WTC11 (cell line): ENCODE results near the gene GPR62. TPM values are rescaled to one million over a fixed set of nuclear protein-coding genes. Genes with fewer than 3 reads are reported as not detected.

Experiments used
- ATAC-seq: fragments of 200-7000 bp; cut with Tn5 transposase; 2 replicates; pipeline ENCODE4 v1.10.0; 2021; ENCODE audit warnings: mild to moderate bottlenecking, moderate library complexity
- CTCF ChIA-PET: fragments of 300-600 bp; sonication (Branson Sonifier 250); formaldehyde crosslinking; loops from one replicate; lab custom pipeline; 2021; ENCODE audit warnings: antibody characterized with exemption; lab: Charles Lee
- POLR2A ChIA-PET: fragments of 350-600 bp; sonication (Branson Sonifier 250); formaldehyde crosslinking; loops from one replicate; lab custom pipeline; 2021; ENCODE audit warnings: antibody characterized with exemption; lab: Charles Lee
- DNase-seq: peaks from one replicate; pipeline ENCODE4 v3.0.0; 2021; ENCODE audit warnings: low spot score
- H3K27ac Mint-ChIP-seq: 2 replicates; pipeline ENCODE4 v1.8.0; 2021; ENCODE audit warnings: mixed read lengths
- H3K27me3 Mint-ChIP-seq: 2 replicates; pipeline ENCODE4 v1.8.0; 2021; ENCODE audit warnings: low read depth, mild to moderate bottlenecking, moderate library complexity, mixed read lengths
- H3K36me3 Mint-ChIP-seq: 2 replicates; pipeline ENCODE4 v1.8.0; 2021; ENCODE audit warnings: mixed read lengths
- H3K4me1 Mint-ChIP-seq: 2 replicates; pipeline ENCODE4 v1.8.0; 2022; ENCODE audit warnings: mixed read lengths
- H3K4me3 Mint-ChIP-seq: 2 replicates; pipeline ENCODE4 v1.8.0; 2021; ENCODE audit warnings: mild to moderate bottlenecking, moderate library complexity, mixed read lengths
- H3K9me3 Mint-ChIP-seq: 2 replicates; pipeline ENCODE4 v1.8.0; 2021; ENCODE audit warnings: mixed read lengths
- CBFB ChIP-seq: sonication (generic); formaldehyde crosslinking; IDR thresholded peaks from 2 replicates; pipeline ENCODE4 v1.8.1; 2022; ENCODE audit warnings: mild to moderate bottlenecking, low read depth, missing genetic modification reagents
- FOXJ3 ChIP-seq: sonication (generic); formaldehyde crosslinking; IDR thresholded peaks from 2 replicates; pipeline ENCODE4 v1.9.0; 2021; ENCODE audit warnings: missing genetic modification reagents, mild to moderate bottlenecking, borderline replicate concordance
- GABPB1 ChIP-seq: sonication (generic); formaldehyde crosslinking; IDR thresholded peaks from 2 replicates; pipeline ENCODE4 v1.8.1; 2023; ENCODE audit warnings: mild to moderate bottlenecking, missing genetic modification reagents
- GTF2I ChIP-seq: fragments of 250-450 bp; sonication (Bioruptor Pico); conservative IDR thresholded peaks from 2 replicates; pipeline ENCODE4 v1.4.0; 2021; ENCODE audit warnings: mild to moderate bottlenecking
- HMGXB4 ChIP-seq: sonication (generic); formaldehyde crosslinking; IDR thresholded peaks from 2 replicates; pipeline ENCODE4 v1.8.1; 2023; ENCODE audit warnings: mild to moderate bottlenecking, moderate library complexity, missing genetic modification reagents
- MAX ChIP-seq: sonication (generic); formaldehyde crosslinking; IDR thresholded peaks from 2 replicates; pipeline ENCODE4 v1.8.0; 2022; ENCODE audit warnings: mild to moderate bottlenecking, missing genetic modification reagents
- MLX ChIP-seq: sonication (generic); formaldehyde crosslinking; IDR thresholded peaks from 2 replicates; pipeline ENCODE4 v1.8.1; 2023; ENCODE audit warnings: mild to moderate bottlenecking, missing genetic modification reagents, moderate library complexity
- RORB ChIP-seq: fragments of 250-450 bp; sonication (Bioruptor Pico); IDR thresholded peaks from 2 replicates; pipeline ENCODE4 v1.9.0; 2021; ENCODE audit warnings: mild to moderate bottlenecking
- TCF7 ChIP-seq: sonication (generic); formaldehyde crosslinking; IDR thresholded peaks from 2 replicates; pipeline ENCODE4 v1.8.0; 2022; ENCODE audit warnings: mild to moderate bottlenecking, low read depth, missing genetic modification reagents, moderate library complexity
- TEAD1 ChIP-seq: sonication (generic); formaldehyde crosslinking; IDR thresholded peaks from 2 replicates; pipeline ENCODE4 v1.8.0; 2022; ENCODE audit warnings: mild to moderate bottlenecking, missing genetic modification reagents
- USF1 ChIP-seq: sonication (generic); formaldehyde crosslinking; IDR thresholded peaks from 2 replicates; pipeline ENCODE4 v1.8.0; 2022; ENCODE audit warnings: mild to moderate bottlenecking, missing genetic modification reagents
- ZBTB43 ChIP-seq: sonication (generic); formaldehyde crosslinking; IDR thresholded peaks from 2 replicates; pipeline ENCODE4 v1.8.1; 2023; ENCODE audit warnings: mild to moderate bottlenecking, missing genetic modification reagents
- ZMAT4 ChIP-seq: fragments of 250-450 bp; sonication (Bioruptor Pico); IDR thresholded peaks from 2 replicates; pipeline ENCODE4 v1.9.0; 2021; ENCODE audit warnings: mild to moderate bottlenecking
- ZNF232 ChIP-seq: sonication (generic); formaldehyde crosslinking; IDR thresholded peaks from 2 replicates; pipeline ENCODE4 v1.8.0; 2022; ENCODE audit warnings: mild to moderate bottlenecking, missing genetic modification reagents
- ZNF281 ChIP-seq: sonication (generic); formaldehyde crosslinking; IDR thresholded peaks from 2 replicates; pipeline ENCODE4 v1.8.0; 2023; ENCODE audit warnings: mild to moderate bottlenecking, missing genetic modification reagents
- ZNF425 ChIP-seq: fragments of 250-450 bp; sonication (Bioruptor Pico); conservative IDR thresholded peaks from 2 replicates; pipeline ENCODE4 v1.9.0; 2021; ENCODE audit warnings: mild to moderate bottlenecking
- total RNA-seq: library from RNA; stranded (reverse); gene quantifications from 3 replicates; pipeline ENCODE4 v1.2.3, GENCODE V29; 2021

GPR62 gene
- total RNA-seq, 1 experiment from 2014 or later: 0.24 TPM

GRCh38 chr3:52006820-52007133, 51.6 kb downstream of the GPR62 start:
- H3K27me3 Mint-ChIP-seq: no peaks in the 10 kb centered on the region; the same call in 1 of the 2 replicates
- TF ChIP-seq HMGXB4 (CRISPR knock-in tag) (no peak), ZNF281 (no peak), FOXJ3 (CRISPR knock-in tag) (no peak), MAX (CRISPR knock-in tag) (no peak), RORB (CRISPR knock-in tag) (no peak), GABPB1 (CRISPR knock-in tag) (no peak), ZBTB43 (CRISPR knock-in tag) (no peak), USF1 (CRISPR knock-in tag) (no peak), ZNF232 (CRISPR knock-in tag) (no peak), TEAD1 (CRISPR knock-in tag) (no peak), GTF2I (no peak), MLX (CRISPR knock-in tag) (no peak), ZNF425 (CRISPR knock-in tag) (no peak), CBFB (CRISPR knock-in tag) (no peak), TCF7 (CRISPR knock-in tag) (no peak), ZMAT4 (CRISPR knock-in tag) (no peak)
- peaks cover 43% of the 10 kb centered on the region for H3K4me1 Mint-ChIP-seq
- ATAC-seq: no peak
- DNase-seq: no peak
- POLR2A ChIA-PET: no interaction called here
- H3K27ac Mint-ChIP-seq: no peak overlapping the region
- no peaks in the 10 kb centered on the region for H3K9me3 Mint-ChIP-seq
- CTCF ChIA-PET: interaction anchor here (0.6 to 8.5 kb wide), 6 partner anchors 9 to 138 kb away, joined by 3 to 382 read pairs (median 36); partner anchors contain the start of gene DUSP7
- no peak overlapping the region for H3K4me3 Mint-ChIP-seq
- H3K36me3 Mint-ChIP-seq: no peaks in the 10 kb centered on the region

Other genes with a start within 250 kb of the GPR62 start
- 2.8 to 4.1 TPM (median 3.7 TPM) in 3 replicates for gene GRM2, start 248.3 kb upstream of the GPR62 start, total RNA-seq
- gene IQCF6, start 176.1 kb upstream of the GPR62 start, total RNA-seq: not detected in 3 replicates
- not detected in 3 replicates for gene IQCF2, start 93.8 kb upstream of the GPR62 start, total RNA-seq
- not detected in 3 replicates for gene IQCF5, start 79.8 kb upstream of the GPR62 start, total RNA-seq
- not detected in 3 replicates for gene IQCF1, start 52.0 kb upstream of the GPR62 start, total RNA-seq
- gene RRP9, start 13.5 kb upstream of the GPR62 start, total RNA-seq: 47.0 to 49.9 TPM (median 49.4 TPM) in 3 replicates
- 2.8 to 2.9 TPM (median 2.8 TPM) in 3 replicates for gene PARP3, start 13.0 kb upstream of the GPR62 start, total RNA-seq
- gene PCBP4, start 12.1 kb downstream of the GPR62 start, total RNA-seq: 28.7 to 31.6 TPM (median 30.6 TPM) in 3 replicates
- 11.8 to 12.6 TPM (median 12.3 TPM) in 3 replicates for gene ABHD14B, start 18.7 kb downstream of the GPR62 start, total RNA-seq
- 3.8 to 5.9 TPM (median 4.5 TPM) in 3 replicates for gene ABHD14A, start 19.7 kb downstream of the GPR62 start, total RNA-seq
- 53.8 to 66.3 TPM (median 61.6 TPM) in 3 replicates for gene ACY1, start 28.2 kb downstream of the GPR62 start, total RNA-seq
- 1,343 to 1,592 TPM (median 1,542 TPM) in 3 replicates for gene RPL29, start 40.5 kb downstream of the GPR62 start, total RNA-seq
- 15.9 to 18.8 TPM (median 16.2 TPM) in 3 replicates for gene DUSP7, start 101.2 kb downstream of the GPR62 start, total RNA-seq
- gene POC1A, start 199.0 kb downstream of the GPR62 start, total RNA-seq: 31.3 to 36.2 TPM (median 34.9 TPM) in 3 replicates
- gene ALAS1, start 242.8 kb downstream of the GPR62 start, total RNA-seq: 39.1 to 43.0 TPM (median 39.4 TPM) in 3 replicates